ENCODE measurements around the gene GMDS. TPM values are rescaled to one million over a fixed set of nuclear protein-coding genes. Genes with fewer than 3 reads are reported as not detected.

The GMDS gene
- total RNA-seq, 1 experiment from 2014 or later, result 10.0 TPM

DNA sequence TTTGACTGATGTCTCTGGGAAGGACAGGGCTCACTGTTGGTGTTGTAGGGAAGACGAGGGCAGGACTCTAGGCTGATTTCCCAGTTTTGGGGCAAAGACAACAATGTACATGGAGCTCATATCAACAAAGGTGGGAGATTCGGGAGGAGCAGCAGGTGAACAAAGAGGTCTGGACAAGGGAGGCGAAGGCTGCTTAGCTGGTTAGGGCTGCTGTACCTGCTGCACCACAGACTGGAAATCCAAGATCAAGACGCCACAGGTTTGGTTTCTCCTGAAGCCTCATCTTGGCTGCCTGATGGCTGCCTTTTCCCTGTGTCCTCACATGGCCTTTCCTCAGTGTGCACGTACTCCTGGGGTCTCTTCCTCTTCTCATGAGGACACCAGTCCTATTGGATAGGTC, 348.5 kb downstream of the GMDS start:
- no peak for DNase-seq (ENCODE audit: low read depth)

DNA sequence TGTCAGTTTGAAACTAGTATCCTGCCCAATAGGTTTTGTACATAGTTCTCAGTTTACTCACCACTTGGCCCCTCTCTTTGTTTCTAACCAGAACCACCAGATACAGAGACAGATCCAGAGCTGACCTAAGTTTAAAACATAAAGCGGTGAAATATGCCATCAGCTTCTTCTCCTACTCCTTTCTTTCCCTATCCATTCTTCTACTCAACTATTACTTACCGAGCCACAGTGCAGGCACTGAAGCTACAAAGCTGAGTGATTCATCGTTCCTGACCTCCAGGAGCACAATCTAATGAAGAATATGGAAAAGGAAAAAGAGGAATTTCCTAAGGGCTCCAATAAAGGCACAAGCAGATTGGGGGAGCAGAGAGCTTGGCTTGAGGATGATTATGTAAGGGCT, 349.7 kb downstream of the GMDS start:
- DNase-seq (ENCODE audit: low read depth), result no peak

DNA sequence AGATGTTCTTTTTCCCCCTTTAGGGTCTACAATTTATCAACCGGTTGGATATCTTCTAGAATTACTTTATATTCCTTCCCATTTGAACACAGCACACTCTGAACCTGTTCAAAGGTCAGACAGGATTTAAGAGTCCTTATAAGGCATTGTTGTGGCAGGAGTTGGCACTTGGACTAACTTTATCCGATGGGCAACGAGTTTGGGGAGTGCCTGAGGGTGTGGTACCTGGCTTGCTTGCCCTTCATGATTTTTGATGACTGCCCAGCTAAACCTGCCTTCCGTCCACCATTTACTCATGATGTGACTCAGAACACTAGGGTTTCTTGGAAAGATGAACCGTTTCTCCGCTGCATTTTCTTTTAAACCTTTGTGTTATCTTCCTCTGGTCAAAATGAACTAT, 350.5 kb downstream of the GMDS start:
- no peak for DNase-seq (ENCODE audit: low read depth)

DNA sequence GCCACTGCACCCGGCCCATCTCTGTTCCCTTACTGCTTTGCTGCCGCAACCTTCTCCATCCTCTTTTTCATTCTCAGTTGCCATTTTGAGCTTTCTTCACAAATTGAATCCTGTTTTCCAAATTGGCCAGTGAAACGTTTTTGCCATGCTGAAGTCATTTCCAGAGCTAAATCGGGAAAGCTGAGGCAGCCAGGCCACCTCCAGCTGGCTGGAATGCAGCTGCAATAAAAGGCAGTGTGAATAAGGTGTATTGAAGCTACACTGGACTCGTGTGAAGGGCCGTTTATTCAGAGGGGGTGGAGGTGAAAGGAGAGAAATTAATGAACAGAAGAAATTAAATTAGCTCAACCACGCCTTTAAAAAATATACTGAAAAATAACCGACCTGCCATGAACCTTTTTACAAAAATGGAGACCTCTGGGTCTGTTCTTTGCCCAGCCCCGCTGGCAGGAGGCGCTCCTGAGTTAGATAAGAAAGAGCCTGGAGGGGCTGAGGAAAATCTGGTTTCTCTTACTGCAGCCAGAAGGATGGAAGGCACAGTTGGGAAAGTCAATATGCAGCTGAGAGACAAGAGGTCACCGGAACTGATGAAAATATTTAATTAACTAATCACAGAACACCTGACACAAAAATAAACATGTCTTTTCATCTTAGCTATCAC, 351.8 kb downstream of the GMDS start:
- DNase-seq (ENCODE audit: low read depth), result peak; percentile 26

DNA sequence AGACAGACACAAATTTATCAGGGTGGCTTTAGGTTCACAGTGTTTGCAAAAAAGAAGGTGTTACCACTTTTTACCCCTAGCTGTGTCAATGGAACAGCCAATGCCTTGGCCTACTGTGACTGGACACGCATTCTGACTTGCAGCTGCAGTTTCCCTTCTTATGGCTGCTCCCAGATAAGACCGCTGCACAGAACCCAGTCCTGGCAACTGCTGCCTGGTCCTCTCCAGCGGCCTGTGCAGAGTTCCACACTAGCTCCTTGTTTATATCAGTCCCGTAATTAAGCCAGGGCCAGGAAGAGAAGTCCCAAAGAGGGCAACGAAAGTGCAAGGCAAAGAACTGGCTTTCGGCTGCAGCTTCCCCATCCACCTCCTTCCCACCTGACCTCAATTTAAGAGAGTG, 352.7 kb downstream of the GMDS start:
- no peak for DNase-seq (ENCODE audit: low read depth)

DNA sequence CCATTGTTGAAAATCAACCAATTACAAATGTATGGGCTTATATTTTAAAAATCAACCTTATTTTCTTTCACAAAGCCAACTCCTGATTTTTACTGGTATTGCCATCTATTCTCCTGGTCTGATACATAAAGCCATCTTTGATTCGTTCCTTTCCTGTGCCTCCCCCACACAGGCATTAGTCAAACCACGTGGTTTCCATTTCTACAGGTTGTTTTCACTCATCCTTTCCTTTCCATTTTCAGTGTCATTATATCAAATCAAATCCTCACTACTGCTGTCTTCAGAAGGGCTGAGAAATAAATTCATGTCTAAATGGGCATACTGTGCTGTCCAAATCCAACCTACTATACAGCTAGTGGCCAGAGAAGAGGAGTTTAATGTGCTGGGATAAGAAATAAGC, 354.4 kb downstream of the GMDS start:
- DNase-seq (ENCODE audit: low read depth), result no peak

DNA sequence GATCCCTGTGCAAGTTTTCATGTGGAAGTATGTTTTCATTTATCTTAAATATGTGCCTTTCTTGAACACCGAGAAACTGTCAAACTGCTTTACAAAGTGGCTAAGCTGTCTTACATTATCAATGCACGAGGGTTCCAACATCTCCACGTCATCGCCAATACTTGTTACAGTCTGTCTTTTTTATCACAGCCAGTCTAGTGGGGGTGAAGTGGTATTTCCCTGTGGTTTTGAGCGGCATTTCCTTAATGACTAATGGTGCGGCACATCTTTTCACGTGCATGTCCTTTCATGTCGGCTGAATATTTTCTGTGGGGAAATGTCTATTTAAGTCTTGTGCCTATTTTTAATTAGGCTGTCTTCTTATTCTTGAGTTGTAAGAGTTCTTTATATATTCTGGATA, 355.3 kb downstream of the GMDS start:
- DNase-seq (ENCODE audit: low read depth), result no peak

DNA sequence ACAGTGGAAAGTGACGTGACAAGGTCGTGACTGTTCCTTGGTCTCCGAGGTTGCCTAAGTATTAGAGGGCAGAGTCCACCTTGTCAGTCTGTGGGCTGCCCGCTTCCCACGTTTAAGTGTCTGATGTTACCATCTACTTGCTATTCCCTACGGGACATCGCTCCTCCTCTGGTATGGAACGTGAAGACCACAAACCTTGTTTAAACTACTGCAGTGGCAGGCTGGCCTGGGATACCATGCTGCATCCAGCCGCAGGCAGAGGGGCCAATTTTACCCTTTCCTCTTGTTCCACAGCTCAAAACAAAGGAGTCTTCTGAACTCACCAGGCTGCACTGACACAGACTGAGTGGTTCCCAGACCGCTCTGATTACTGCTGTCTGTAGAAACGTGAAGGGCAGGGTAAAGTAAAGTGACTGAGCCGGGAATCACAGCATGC, 359.8 kb downstream of the GMDS start:
- no peak for DNase-seq (ENCODE audit: low read depth)

DNA sequence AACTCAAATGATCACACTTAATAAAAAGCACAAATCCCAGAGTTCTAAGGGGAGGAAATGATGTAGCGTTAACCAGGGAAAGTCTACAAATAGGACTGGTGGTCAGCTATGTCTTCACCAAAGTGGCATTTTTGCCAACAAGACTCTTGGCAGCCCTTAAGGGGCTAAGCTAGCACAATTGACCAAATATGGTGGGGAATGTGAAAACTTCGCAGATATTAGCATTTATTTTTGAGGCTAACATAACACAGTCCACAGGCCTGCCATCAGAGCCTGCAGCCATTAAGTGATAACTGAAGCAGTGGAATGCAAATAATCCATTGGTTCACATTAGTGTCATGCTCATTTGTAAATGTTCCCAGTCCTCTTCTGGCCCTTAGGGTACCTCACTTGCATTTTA, 361.1 kb downstream of the GMDS start:
- no peak for DNase-seq (ENCODE audit: low read depth)

DNA sequence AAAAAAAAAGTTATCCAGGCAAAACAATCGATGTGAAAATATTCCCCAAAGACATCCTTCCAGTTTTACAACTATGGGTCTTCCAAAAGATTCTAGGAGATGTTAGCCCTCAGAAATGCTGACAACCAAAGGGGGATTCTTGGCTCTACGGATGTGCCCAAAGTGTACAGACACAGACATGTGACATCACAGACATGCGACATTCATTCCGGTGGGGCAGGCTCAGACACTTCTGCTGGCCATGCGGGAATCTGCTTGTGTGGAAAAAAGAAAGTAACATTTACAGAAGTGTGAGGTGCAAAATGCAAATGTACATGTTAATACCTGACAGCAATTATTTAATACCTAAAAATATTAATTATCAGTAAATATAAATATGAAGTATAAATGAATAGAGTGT, 367.1 kb downstream of the GMDS start:
- DNase-seq (ENCODE audit: low read depth), result no peak

DNA sequence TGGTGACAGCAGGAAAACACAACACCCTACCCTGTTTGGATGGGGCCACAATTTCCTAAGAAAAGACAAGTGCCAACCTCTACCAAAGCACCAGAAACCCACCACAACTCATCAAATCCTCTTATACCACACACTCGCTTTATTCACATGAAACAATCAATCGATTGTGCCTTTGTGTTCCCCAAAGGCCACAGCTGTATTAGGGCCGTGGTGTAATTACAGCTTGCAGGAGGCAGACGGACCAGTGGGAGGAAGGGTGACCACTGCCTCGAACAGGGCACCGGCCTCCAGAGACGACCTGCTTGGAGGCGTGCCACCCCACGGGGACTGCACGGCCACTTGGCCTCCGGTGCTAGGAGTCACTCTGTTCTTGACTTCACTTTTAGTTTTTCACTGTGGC, 371.6 kb downstream of the GMDS start:
- DNase-seq (ENCODE audit: low read depth), result no peak

DNA sequence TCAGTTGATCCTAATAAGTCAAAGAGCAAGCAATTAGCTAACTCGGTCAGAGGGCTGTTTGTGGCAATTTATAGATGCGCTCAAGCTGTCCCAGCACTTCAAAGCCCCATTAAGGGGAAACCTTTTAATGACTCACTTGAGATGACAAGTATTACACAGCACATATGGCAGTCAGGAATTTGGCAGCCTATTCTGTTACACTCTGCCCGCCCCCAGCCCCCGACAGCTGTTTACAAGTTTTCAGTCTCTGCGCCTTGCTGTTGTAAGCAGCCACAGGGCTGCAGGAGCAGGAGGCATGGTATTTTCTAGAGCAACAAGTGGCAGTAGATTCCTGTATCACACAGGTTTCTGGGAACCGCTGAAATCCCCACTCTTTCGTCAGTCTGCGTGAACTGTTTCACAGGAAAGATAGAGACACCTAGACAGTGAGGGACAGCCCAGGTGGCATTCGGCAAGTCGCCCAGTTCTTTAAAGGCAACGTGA, 372.7 kb downstream of the GMDS start:
- peak; percentile 57 for DNase-seq (ENCODE audit: low read depth)

DNA sequence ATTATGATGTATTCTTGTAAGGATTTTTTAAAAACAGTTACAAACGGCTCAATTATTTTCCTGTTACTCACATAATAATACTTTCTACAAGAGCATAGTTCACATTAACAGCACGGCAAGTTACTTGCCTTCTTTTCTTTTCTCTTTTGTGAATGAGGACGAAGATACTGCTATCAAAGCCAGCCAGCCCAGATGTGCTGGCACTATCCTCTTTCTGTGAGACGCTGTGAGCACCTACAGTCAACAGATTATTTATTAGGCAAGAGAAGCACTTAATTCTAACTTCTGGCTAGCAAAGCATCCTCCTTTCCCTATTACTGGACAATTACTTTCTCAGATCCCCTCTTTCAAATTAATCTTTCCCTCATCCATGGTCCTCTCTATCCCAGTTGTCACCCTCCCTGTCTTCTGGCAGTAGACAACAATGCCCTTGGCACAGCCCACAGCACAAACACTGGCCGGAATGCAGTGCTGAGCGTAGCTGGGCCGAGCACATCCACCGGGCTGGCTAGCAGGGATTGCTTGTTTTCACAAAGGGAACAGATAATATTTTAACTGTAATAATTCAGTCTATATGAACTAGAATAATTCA, 373.6 kb downstream of the GMDS start:
- DNase-seq (ENCODE audit: low read depth), result no peak

DNA sequence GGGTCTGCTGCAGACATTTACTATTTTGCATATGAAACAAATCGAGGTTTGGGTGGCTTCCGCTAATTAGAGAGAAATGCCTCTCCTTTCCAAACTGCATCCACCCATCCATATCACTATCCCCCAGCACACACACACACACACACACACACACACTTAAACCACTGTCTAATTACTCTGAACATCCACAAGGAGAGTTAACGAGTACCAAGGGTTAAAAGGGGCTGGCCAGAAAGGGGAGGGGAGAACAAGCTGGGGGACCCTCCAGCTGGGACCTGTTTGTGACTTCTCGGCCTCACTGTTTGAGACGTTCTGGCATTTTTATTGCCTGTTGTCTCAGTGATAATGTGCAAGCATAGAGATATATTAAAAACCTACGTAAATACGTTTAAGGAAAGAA, 374.5 kb downstream of the GMDS start:
- DNase-seq (ENCODE audit: low read depth), result no peak

DNA sequence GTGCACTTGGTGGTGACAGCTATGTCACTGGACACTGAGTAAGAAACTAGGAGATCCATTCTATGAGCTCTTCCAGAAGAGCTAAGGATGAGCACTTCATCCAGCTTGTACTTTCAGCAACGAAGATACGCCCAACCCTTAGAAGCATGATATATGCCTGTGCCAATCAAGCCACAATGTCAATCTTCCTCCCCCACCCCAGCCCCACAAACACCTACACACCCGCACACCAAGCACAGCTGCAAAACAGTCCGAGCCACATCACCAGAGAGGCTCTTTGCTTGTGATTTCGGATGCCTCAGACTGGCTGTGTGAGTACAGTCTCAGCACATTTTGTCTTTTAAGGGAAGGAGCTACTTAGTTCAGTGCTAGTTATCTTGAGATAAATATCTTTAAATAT, 375.2 kb downstream of the GMDS start:
- DNase-seq (ENCODE audit: low read depth), result no peak

DNA sequence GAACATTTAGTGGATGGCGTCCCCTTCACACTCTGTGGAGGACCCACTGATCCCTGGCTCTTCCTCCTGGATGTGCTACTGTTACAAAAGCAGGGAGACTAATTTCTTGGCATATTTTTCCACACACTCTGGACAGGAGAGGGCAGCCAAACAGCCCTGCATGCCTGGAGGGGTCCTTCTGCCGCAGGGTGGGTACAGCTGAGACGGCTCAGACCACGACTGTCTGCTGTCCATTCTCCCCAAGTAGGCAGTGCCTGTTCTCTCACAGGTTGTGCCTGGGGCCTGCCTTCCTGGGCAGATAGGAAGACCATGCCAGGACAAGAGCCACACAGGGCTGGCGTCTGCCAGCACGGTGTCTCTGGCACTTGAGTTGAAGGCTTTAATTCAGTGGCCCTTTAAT, 375.6 kb downstream of the GMDS start:
- DNase-seq (ENCODE audit: low read depth), result no peak

DNA sequence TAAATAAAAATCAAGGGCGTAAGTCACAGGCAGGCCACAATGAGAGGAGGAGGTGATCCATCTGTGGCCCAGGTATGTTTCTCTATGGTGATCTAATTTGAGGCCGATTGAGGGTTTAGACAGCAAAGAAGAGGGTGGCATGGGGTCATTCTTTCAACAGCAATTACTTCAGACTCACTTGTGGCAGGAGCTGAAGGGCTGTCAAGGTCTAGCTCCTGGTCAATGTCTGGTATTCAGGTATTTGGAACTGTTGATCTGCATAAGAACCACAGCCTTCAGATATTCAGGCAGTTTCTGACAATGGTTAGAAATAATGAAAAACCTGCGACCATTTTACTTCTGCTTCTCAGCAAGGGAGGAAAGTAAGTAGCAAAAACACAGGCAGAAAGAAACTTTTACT, 376.1 kb downstream of the GMDS start:
- DNase-seq (ENCODE audit: low read depth), result no peak

DNA sequence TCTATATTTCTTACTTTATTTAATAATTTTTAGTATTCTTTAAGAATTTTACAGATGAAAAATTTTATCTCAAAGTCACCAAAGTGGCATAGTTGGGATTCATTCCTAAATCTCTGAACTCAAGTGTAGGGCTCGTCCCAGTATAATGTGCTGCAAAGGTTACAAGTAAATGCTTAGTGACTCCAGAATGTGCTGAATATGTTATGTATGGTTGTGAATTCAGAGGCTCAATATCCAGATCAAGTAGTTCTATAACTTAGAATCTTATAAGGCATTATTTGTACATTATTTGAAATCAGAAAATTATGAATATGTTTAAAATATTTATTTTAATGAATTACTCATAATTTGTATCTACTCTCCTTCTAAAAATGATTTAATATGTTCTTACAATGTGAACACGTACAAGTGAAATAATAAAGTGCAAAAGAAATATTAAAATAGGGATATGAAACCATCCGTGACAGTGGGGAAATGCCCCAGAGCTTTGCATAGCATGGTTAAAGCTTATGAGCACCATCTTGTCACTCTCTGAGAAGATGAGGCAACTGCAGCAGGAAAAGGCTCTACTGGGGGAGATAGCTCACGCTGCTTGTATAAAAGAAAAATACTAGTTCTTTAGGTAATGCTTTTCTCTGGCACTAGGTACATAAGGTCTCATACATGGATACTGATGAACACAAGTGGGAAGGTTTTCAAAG, 376.7 kb downstream of the GMDS start:
- no peak for DNase-seq (ENCODE audit: low read depth)

DNA sequence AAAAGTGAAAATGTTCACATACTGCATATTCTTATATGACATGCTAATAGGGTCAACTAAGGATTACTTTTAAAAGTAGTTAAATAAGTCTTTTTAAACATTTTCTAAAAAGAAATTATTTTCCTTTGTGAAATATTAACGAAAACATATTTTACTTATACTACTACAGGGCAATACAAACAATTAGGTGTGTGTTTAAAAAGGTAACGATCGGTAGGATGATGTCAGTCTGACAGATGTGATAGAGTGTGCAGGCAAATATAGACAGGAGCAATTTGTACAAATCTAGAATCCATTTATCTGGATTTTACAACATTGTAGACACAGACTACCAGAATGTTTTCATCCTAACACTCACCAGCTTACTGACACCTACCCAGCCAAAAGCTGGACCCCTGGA, 378.2 kb downstream of the GMDS start:
- DNase-seq (ENCODE audit: low read depth), result no peak

DNA sequence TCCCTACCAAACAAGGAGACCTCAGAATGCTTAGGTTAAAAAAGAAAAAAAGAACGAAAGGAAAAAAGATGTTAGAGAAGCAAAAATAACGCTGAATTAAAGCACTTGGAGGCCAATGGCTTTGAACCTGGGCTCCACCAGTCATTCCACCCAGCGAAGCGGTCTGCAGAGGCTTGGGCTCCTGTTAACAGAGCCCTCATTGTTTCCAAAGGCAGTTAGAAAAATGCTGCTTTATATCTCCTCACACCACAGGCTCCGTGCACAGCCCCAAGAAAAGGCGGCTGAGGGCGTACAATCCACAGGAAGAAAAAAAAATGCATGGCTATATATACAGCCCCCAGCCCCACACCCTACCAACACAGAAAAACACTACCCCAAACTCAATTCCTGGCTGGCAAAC, 379.8 kb downstream of the GMDS start:
- DNase-seq (ENCODE audit: low read depth), result no peak

DNA sequence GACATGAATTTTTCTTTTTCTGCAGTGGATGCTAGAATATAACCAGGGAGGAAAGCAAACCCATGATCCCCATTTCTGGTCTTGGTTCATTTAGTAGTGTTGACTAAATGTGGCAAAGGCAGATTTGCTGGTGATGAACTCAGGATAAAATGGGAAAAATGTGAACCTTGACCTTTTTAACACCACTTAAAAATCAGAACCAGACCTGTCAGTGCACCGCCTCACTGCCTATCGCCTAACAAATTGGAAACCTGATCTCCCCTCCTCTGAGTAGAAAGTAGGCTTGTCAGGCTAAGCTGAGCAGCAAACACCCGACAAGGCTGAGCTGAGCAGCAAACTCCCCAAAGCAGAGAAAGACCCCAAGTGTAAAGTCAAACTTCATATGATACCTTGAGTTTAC, 380.9 kb downstream of the GMDS start:
- DNase-seq (ENCODE audit: low read depth), result peak; percentile 23

DNA sequence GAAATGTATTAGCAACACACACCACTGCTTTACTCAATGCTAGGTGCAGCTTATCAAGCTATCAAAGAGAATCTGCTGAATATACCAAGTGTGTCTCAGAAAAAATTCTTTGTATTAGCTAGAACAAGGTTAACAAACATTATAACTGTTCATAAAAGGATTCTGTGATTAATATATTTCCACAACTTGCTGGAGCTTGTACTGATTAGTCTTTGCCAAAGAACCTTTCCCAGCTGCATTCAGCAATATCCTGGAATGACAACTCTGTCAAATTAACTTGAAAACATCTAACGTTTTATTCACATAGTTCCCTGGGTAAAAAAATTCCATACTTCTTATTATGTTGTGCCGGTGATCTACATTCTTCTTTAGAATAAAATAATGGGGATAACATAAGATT, 383.0 kb downstream of the GMDS start:
- DNase-seq (ENCODE audit: low read depth), result no peak

DNA sequence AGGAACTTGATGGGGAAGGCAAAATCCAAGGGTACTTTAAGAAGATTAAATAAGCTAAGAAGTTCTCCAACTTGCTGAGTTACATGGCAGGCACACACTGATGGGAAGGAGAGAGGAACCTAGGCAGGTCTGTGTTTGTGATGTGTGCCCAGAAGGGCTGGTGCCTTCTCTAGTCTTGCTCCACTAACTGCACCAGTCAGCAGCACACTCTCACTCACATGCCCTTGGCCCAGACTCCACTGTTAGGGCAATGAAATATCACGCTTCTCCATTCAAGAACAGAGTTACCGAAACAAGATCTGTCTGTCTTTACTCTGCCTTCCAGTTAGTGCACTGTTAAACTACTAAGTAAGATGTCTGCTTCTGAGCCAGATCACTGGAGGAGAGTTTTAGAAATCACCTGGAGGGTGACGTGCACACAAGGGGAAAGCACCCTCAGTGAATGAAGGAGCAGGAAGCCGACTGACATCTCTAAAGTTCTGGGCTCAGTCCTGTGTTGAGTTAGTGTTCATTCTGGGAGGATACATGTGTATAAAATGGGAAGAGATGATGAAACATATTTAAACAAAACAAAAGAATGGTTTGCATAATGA, 384.6 kb downstream of the GMDS start:
- DNase-seq (ENCODE audit: low read depth), result no peak

Data from Daoy (cell line).